ENCODE measurements around the gene RNF8. TPM values are rescaled to one million over a fixed set of nuclear protein-coding genes. Genes with fewer than 3 reads are reported as not detected.
A peak's percentile ranks its signal among the peaks of the same experiment; 100 is the strongest.

RNF8 gene
- total RNA-seq, 1 experiment from 2014 or later: 10.2 TPM

GRCh38 chr6:37359039-37359438, 5.3 kb downstream of the RNF8 start:
- no peak for DNase-seq (ENCODE audit: low spot score)

GRCh38 chr6:37362101-37362828, 8.5 kb downstream of the RNF8 start:
- DNase-seq (ENCODE audit: low spot score): no peak

- peak; percentile 20 for DNase-seq (ENCODE audit: low spot score)
These were observed 12.0 kb downstream of the RNF8 start for GRCh38 chr6:37365791-37366190.

- DNase-seq (ENCODE audit: low spot score): no peak
These were observed 13.1 kb downstream of the RNF8 start for GRCh38 chr6:37366910-37367309.

- no peak for DNase-seq (ENCODE audit: low spot score)
These were observed 15.2 kb downstream of the RNF8 start for GRCh38 chr6:37368961-37369320.

- DNase-seq (ENCODE audit: low spot score): no peak
These were observed 15.8 kb downstream of the RNF8 start for GRCh38 chr6:37369321-37370201.

- no peak for DNase-seq (ENCODE audit: low spot score)
These were observed 17.6 kb downstream of the RNF8 start for GRCh38 chr6:37371154-37372083.

GRCh38 chr6:37372116-37372515, 18.3 kb downstream of the RNF8 start:
- DNase-seq (ENCODE audit: low spot score): no peak

GRCh38 chr6:37373822-37374471, 20.2 kb downstream of the RNF8 start:
- peak; percentile 6 for DNase-seq (ENCODE audit: low spot score)

- DNase-seq (ENCODE audit: low spot score): no peak
These were observed 21.6 kb downstream of the RNF8 start for GRCh38 chr6:37375376-37375775.

- DNase-seq (ENCODE audit: low spot score): no peak
These were observed 22.4 kb downstream of the RNF8 start for GRCh38 chr6:37376078-37376743.

GRCh38 chr6:37381579-37381978, 27.8 kb downstream of the RNF8 start:
- peak; percentile 83 for DNase-seq (ENCODE audit: low spot score)

GRCh38 chr6:37382994-37383765, 29.4 kb downstream of the RNF8 start:
- no peak for DNase-seq (ENCODE audit: low spot score)

- no peak for DNase-seq (ENCODE audit: low spot score)
These were observed 34.8 kb downstream of the RNF8 start for GRCh38 chr6:37388578-37388977.

- no peak for DNase-seq (ENCODE audit: low spot score)
These were observed 36.1 kb downstream of the RNF8 start for GRCh38 chr6:37389857-37390256.

GRCh38 chr6:37391120-37391519, 37.3 kb downstream of the RNF8 start:
- DNase-seq (ENCODE audit: low spot score): no peak

GRCh38 chr6:37392821-37393220, 39.0 kb downstream of the RNF8 start:
- DNase-seq (ENCODE audit: low spot score): no peak

- DNase-seq (ENCODE audit: low spot score): no peak
These were observed 39.7 kb downstream of the RNF8 start for GRCh38 chr6:37393381-37393929.

- no peak for DNase-seq (ENCODE audit: low spot score)
These were observed 42.9 kb downstream of the RNF8 start for GRCh38 chr6:37396571-37397180.
